IMR-90 (cell line): ENCODE data around the gene KRTAP4-9. TPM values are rescaled to one million over a fixed set of nuclear protein-coding genes. Genes with fewer than 3 reads are reported as not detected.
"Not testable (repeated sequence)": the region's sequence is repeated elsewhere in the genome, so short reads cannot be mapped to it uniquely, and the experiment has no call there.

Source experiments
- ATAC-seq: fragments of 200-7000 bp; cut with Tn5 transposase; 2 replicates; pipeline ENCODE4 v1.9.1; 2020; ENCODE audit warnings: low read depth, mild to moderate bottlenecking, moderate library complexity
- BruUV-seq: library from RNA; stranded (reverse); fragments of 400-500 nt; replicated peaks from 2 replicates; lab custom pipeline; 2021; lab: Mats Ljungman, UMichigan
- CTCF ChIA-PET: fragments of 300-600 bp; formaldehyde crosslinking; extraction: SDS; loops from one replicate; lab custom pipeline; 2021; ENCODE audit warnings: antibody characterized with exemption; lab: Yijun Ruan, JAX
- POLR2A ChIA-PET: fragments of 300-600 bp; sonication (Branson Sonifier 250); formaldehyde crosslinking; loops from one replicate; lab custom pipeline; 2022; ENCODE audit warnings: antibody characterized with exemption; ENCODE audit not compliant: unreplicated experiment; lab: Charles Lee
- DNase-seq: peaks from one replicate; pipeline ENCODE4 v3.0.0; 2013
- H2AFZ ChIP-seq: replicated peaks from 2 replicates; pipeline ENCODE3; 2013; ENCODE audit warnings: low read length, mild to moderate bottlenecking; ENCODE audit not compliant: poor library complexity
- H2AK5ac ChIP-seq: 2 replicates; pipeline ENCODE4 v1.6.1; 2013; ENCODE audit warnings: low read depth, low read length, inconsistent platforms
- H2AK9ac ChIP-seq: replicated peaks from 2 replicates; pipeline ENCODE3; 2013; ENCODE audit warnings: mild to moderate bottlenecking, low read depth, low read length, moderate library complexity; ENCODE audit not compliant: poor library complexity
- H2BK120ac ChIP-seq: 2 replicates; pipeline ENCODE4 v1.6.1; 2013; ENCODE audit warnings: low read depth, low read length, inconsistent platforms
- H2BK15ac ChIP-seq: 3 replicates; pipeline ENCODE4 v1.6.1; 2013; ENCODE audit warnings: low read depth, low read length, inconsistent platforms
- H2BK20ac ChIP-seq: 2 replicates; pipeline ENCODE4 v1.6.1; 2013; ENCODE audit warnings: low read depth, mild to moderate bottlenecking, inconsistent platforms, low read length, moderate library complexity
- H2BK5ac ChIP-seq: 2 replicates; pipeline ENCODE4 v1.6.1; 2013; ENCODE audit warnings: mild to moderate bottlenecking, low read depth, low read length, inconsistent platforms; ENCODE audit not compliant: poor library complexity, severe bottlenecking
- H3K14ac ChIP-seq: replicated peaks from 2 replicates; pipeline ENCODE4 v1.6.1; 2013; ENCODE audit warnings: low read depth, low read length, inconsistent platforms
- H3K18ac ChIP-seq: 2 replicates; pipeline ENCODE4 v1.6.1; 2013; ENCODE audit warnings: low read depth, low read length, control low read depth
- H3K23ac ChIP-seq: 2 replicates; pipeline ENCODE4 v1.6.1; 2013; ENCODE audit warnings: low read depth, low read length, inconsistent platforms
- H3K27ac ChIP-seq: 2 replicates; pipeline ENCODE4 v1.5.1; 2013; ENCODE audit warnings: mild to moderate bottlenecking, control low read depth, low read length; ENCODE audit not compliant: insufficient read depth
- H3K27me3 ChIP-seq: 2 replicates; pipeline ENCODE4 v1.6.1; 2013; ENCODE audit warnings: low read length; ENCODE audit not compliant: control insufficient read depth, insufficient read depth
- H3K36me3 ChIP-seq: 2 replicates; pipeline ENCODE4 v1.6.1; 2013; ENCODE audit warnings: low read length, mixed read lengths; ENCODE audit not compliant: control insufficient read depth, insufficient read depth
- H3K4ac ChIP-seq: 2 replicates; pipeline ENCODE4 v1.6.1; 2013; ENCODE audit warnings: low read depth, low read length, inconsistent platforms
- H3K4me1 ChIP-seq: 2 replicates; pipeline ENCODE4 v1.6.1; 2013; ENCODE audit warnings: low read length, mixed read lengths; ENCODE audit not compliant: control insufficient read depth, insufficient read depth
- H3K4me2 ChIP-seq: 2 replicates; pipeline ENCODE4 v1.6.1; 2013; ENCODE audit warnings: low read depth, mild to moderate bottlenecking, control low read depth, low read length, moderate library complexity
- H3K4me3 ChIP-seq: 2 replicates; pipeline ENCODE4 v1.5.1; 2013; ENCODE audit warnings: low read depth, mild to moderate bottlenecking, control low read depth, low read length, moderate library complexity; ENCODE audit not compliant: insufficient read depth
- H3K56ac ChIP-seq: 2 replicates; pipeline ENCODE4 v1.6.1; 2013; ENCODE audit warnings: low read length, inconsistent platforms; ENCODE audit not compliant: insufficient read depth; ENCODE audit errors: extremely low read depth
- H3K79me1 ChIP-seq, 2 experiments: 2 replicates each; pipeline ENCODE4 v1.6.1; 2013; ENCODE audit warnings: low read length in 2 of 2, inconsistent platforms in 1 of 2, low read depth in 1 of 2
- H3K9ac ChIP-seq: 2 replicates; pipeline ENCODE4 v1.6.1; 2013; ENCODE audit warnings: low read depth, low read length, control low read depth
- H3K9me1 ChIP-seq: 2 replicates; pipeline ENCODE4 v1.6.1; 2013; ENCODE audit warnings: low read length, inconsistent platforms; ENCODE audit not compliant: insufficient read depth
- H3K9me3 ChIP-seq: 2 replicates; pipeline ENCODE4 v1.6.1; 2013; ENCODE audit warnings: low read length; ENCODE audit not compliant: control insufficient read depth, insufficient read depth
- H4K20me1 ChIP-seq: 2 replicates; pipeline ENCODE4 v1.6.1; 2013; ENCODE audit warnings: low read length, inconsistent platforms; ENCODE audit not compliant: insufficient read depth
- H4K5ac ChIP-seq: 2 replicates; pipeline ENCODE4 v1.6.1; 2013; ENCODE audit warnings: mild to moderate bottlenecking, low read depth, low read length, control low read depth
- H4K8ac ChIP-seq, 2 experiments: 2 replicates each; pipeline ENCODE4 v1.6.1; 2013; ENCODE audit warnings: low read depth in 2 of 2, low read length in 2 of 2, control low read depth in 1 of 2, inconsistent platforms in 1 of 2
- H4K91ac ChIP-seq: 2 replicates; pipeline ENCODE4 v1.6.1; 2013; ENCODE audit warnings: low read depth, low read length, inconsistent platforms; ENCODE audit not compliant: insufficient read depth
- BHLHE40 ChIP-seq: fragments of 150-350 bp; IDR thresholded peaks from 2 replicates; pipeline ENCODE4 v1.6.1; 2016; ENCODE audit warnings: mild to moderate bottlenecking, low read depth, low read length
- MAFK ChIP-seq: IDR thresholded peaks from 2 replicates; pipeline ENCODE4 v1.6.1; 2012; ENCODE audit warnings: low read depth, low read length, improper control_type of control experiment
- WGBS, 2 experiments: methylation state at CpG; one replicate each; pipeline versions ENCODE4 v1.1.5 to v1.1.7; 2013; ENCODE audit warnings: missing lambda C conversion rate in 2 of 2; ENCODE audit not compliant: insufficient read length in 1 of 2; ENCODE audit errors: extremely low coverage in 2 of 2; 5-methylcytosine and 5-hydroxymethylcytosine counted together
- dilution Hi-C: fragments of 300-500 bp; cut with HindIII; formaldehyde crosslinking; loops from one replicate; pipeline ENCODE4 v1.14.3; 2018; ENCODE audit warnings: low sequenced_read_pairs; ENCODE audit not compliant: unreplicated experiment
- in situ Hi-C: fragments of 300-500 bp; cut with MboI; formaldehyde crosslinking; loops from 3 replicates; pipeline ENCODE4 v1.14.3; 2019; ENCODE audit warnings: low sequenced_read_pairs, inconsistent platforms, mixed read lengths
- intact Hi-C: fragments of 100-400 bp; cut with micrococcal nuclease; formaldehyde crosslinking; loops from 2 replicates; pipeline ENCODE4 v1.10.0; 2022
- polyA plus RNA-seq, 3 experiments: library from polyadenylated mRNA; depleted of rRNA; stranded (reverse); fragments of >200 nt; gene quantifications; 2 replicates each; pipeline ENCODE4 v1.2.3, GENCODE V29; 2012; ENCODE audit warnings: low replicate concordance in 1 of 3
- total RNA-seq: library from RNA; depleted of rRNA; stranded (reverse); fragments of >200 nt; gene quantifications from 2 replicates; pipeline ENCODE4 v1.2.3, GENCODE V29; 2012

The KRTAP4-9 gene
- total and polyA plus RNA-seq, 2 of the 4 experiments (the other 2 are of a cell fraction): 0.24 TPM; not detected in 1

DNA sequence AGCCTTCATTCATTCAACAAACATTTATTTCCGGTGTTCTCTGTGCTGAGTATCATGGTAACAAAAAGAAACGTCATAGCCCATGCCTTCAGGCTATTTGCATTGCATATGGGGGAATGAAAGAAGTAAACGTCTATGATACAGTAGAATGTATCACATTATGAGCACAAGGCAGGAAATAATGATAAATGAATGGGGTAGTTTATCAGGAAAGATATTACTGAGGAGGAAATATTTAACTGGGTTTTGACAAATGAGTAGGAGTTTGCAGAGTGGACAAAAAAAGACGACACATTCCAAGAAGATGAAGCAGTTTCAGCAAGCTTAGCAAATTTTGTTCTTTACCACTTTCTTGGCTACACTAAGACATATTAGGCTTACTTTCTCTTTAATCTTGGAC lies 22.6 kb upstream of the KRTAP4-9 start:
- H3K9me1 ChIP-seq: no peaks in the 10 kb centered on the region; the same call in 1 of the 2 replicates
- ChIA-PET POLR2A (no interaction called here), CTCF (no interaction called here)
- H3K56ac ChIP-seq: no peak overlapping the region
- no peak overlapping the region for H3K4me2 ChIP-seq
- in situ Hi-C loops: no loop called here
- peak overlapping the region; percentile 95; the same call in 1 of the 2 replicates for H4K5ac ChIP-seq
- peak overlapping the region; percentile 61; the same call in 1 of the 2 replicates for H2BK20ac ChIP-seq
- H4K20me1 ChIP-seq: no peaks in the 10 kb centered on the region
- H3K9ac ChIP-seq: no peak overlapping the region
- ATAC-seq: peak; percentile 31
- H2AFZ ChIP-seq: no peak overlapping the region
- H3K4me3 ChIP-seq: no peak overlapping the region
- dilution Hi-C loops: no loop called here
- peak overlapping the region; percentile 56 to 70; a peak in 2 of 4 replicates for H4K8ac ChIP-seq
- H3K4me1 ChIP-seq: no peaks in the 10 kb centered on the region; the same call in 1 of the 2 replicates
- peak overlapping the region; percentile 89 for H2BK5ac ChIP-seq
- H2BK15ac ChIP-seq: peak overlapping the region; percentile 70; the same call in 1 of the 3 replicates
- no peak overlapping the region for H3K23ac ChIP-seq
- H2AK9ac ChIP-seq: no peak overlapping the region
- peak overlapping the region; percentile 98; the same call in 1 of the 2 replicates for H3K18ac ChIP-seq
- H3K27ac ChIP-seq: peak overlapping the region; percentile 35
- H4K91ac ChIP-seq: no peak overlapping the region
- no peaks in the 10 kb centered on the region for H3K36me3 ChIP-seq
- intact Hi-C loops: no loop called here
- no peaks in the 10 kb centered on the region for H3K27me3 ChIP-seq
- BruUV-seq: no TSS peak
- H3K4ac ChIP-seq: peak overlapping the region; percentile 77; the same call in 1 of the 2 replicates
- TF ChIP-seq MAFK (peak; percentile 78), BHLHE40 (no peak)
- H3K9me3 ChIP-seq: no peaks in the 10 kb centered on the region
- peak overlapping the region; percentile 37; the same call in 1 of the 2 replicates for H3K14ac ChIP-seq
- peak; percentile 35 for DNase-seq
- WGBS, 2 experiments: no CpG with 5 or more reads among the region's 4 CpGs
- no peaks in the 10 kb centered on the region for H3K79me1 ChIP-seq
- H2BK120ac ChIP-seq: peak overlapping the region; percentile 80
- no peak overlapping the region for H2AK5ac ChIP-seq

- peak; percentile 91 for ATAC-seq
- dilution Hi-C loops, BruUV-seq: not testable (repeated sequence)
Measured at GRCh38 chr17:41083427-41083826, 21.8 kb upstream of the KRTAP4-9 start.

More at GRCh38 chr17:41083427-41083826, 21.8 kb upstream of the KRTAP4-9 start:
- H3K27me3 ChIP-seq, H2AFZ ChIP-seq, in situ Hi-C loops, H3K9ac ChIP-seq, H3K4me3 ChIP-seq, H2BK15ac ChIP-seq, H3K27ac ChIP-seq, H4K20me1 ChIP-seq, H3K56ac ChIP-seq, H3K9me1 ChIP-seq, H2AK5ac ChIP-seq, H2AK9ac ChIP-seq, POLR2A ChIA-PET, H3K4me1 ChIP-seq, CTCF ChIA-PET, H3K79me1 ChIP-seq, intact Hi-C loops, H3K9me3 ChIP-seq, H3K36me3 ChIP-seq: not testable (repeated sequence)
- DNase-seq: peak; percentile 41
- Histone ChIP-seq H2BK5ac (peak overlapping the region; percentile 95), H2BK120ac (peak overlapping the region; percentile 76; the same call in 1 of the 2 replicates), H3K4me2 (peak overlapping the region; percentile 59; the same call in 1 of the 2 replicates), H2BK20ac (peak overlapping the region; percentile 77), H3K23ac (peak overlapping the region; percentile 45; the same call in 1 of the 2 replicates), H3K18ac (peak overlapping the region; percentile 69; the same call in 1 of the 2 replicates), H3K14ac (0 out of 2 replicates have a peak overlapping the region, but pooled peaks have one; percentile 37), H3K4ac (peak overlapping the region; percentile 50; the same call in 1 of the 2 replicates), H4K8ac (peak overlapping the region; percentile 74 to 79; a peak in 3 of 4 replicates), H4K5ac (peak overlapping the region; percentile 42; the same call in 1 of the 2 replicates), H4K91ac (peak overlapping the region; percentile 89)
- WGBS, 2 experiments: no CpG with 5 or more reads among the region's 2 CpGs
